GM12891 (cell line): ENCODE measurements around the gene GRAP.

Source experiments
- PAX5 ChIP-seq: IDR thresholded peaks from 2 replicates; pipeline ENCODE4 v1.6.1; 2011; ENCODE audit warnings: low read length, moderate library complexity, mild to moderate bottlenecking; ENCODE audit not compliant: insufficient read depth, severe bottlenecking
- POLR2A ChIP-seq: IDR thresholded peaks from 2 replicates; pipeline ENCODE4 v1.6.1; 2011; ENCODE audit warnings: low read depth, low read length, control low read depth
- POLR2AphosphoS5 ChIP-seq: IDR thresholded peaks from 2 replicates; pipeline ENCODE4 v1.6.1; 2011; ENCODE audit warnings: low read depth, low read length, control low read depth
- POU2F2 ChIP-seq: IDR thresholded peaks from 2 replicates; pipeline ENCODE4 v1.6.1; 2011; ENCODE audit warnings: low read depth, mild to moderate bottlenecking, control low read depth, low read length, moderate library complexity
- SPI1 ChIP-seq: IDR thresholded peaks from 2 replicates; pipeline ENCODE4 v1.6.1; 2011; ENCODE audit warnings: low read depth, low read length, control low read depth
- TAF1 ChIP-seq: IDR thresholded peaks from 2 replicates; pipeline ENCODE4 v1.6.1; 2011; ENCODE audit warnings: low read depth, low read length, control low read depth

DNA sequence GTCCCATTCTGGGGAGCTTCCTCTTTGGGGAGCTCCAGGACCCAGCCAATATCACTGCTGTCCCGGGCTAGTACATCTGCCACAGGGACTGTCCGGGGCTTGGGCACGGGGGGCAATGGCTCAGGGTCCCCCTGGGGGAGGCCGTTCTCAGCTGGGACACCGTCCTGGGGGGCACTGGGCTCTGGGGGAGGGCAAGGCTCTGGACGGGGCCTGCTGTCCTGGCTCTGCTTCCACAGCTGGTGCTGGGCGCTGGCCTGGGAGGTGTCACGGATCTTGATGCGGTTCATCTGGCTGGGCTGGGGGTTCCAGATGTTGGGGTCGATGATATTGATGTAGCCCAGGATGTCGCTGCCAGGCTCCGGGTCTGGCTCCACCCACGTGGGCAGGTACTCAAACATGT, 68.7 kb downstream of the GRAP start:
- TF ChIP-seq POLR2AphosphoS5 (no peak), POLR2A (no peak), SPI1 (no peak), TAF1 (no peak), PAX5 (no peak), POU2F2 (no peak)
